ENCODE results near the gene KLHL25.

The KLHL25 gene

GRCh38 chr15:85717212-85717611, 77.5 kb downstream of the KLHL25 start:
- DNase-seq (ENCODE audit: low read depth in 2 of 2), result no peak

- DNase-seq (ENCODE audit: low read depth in 2 of 2), result no peak
Observed at GRCh38 chr15:85716261-85716660, 78.5 kb downstream of the KLHL25 start.

DNA sequence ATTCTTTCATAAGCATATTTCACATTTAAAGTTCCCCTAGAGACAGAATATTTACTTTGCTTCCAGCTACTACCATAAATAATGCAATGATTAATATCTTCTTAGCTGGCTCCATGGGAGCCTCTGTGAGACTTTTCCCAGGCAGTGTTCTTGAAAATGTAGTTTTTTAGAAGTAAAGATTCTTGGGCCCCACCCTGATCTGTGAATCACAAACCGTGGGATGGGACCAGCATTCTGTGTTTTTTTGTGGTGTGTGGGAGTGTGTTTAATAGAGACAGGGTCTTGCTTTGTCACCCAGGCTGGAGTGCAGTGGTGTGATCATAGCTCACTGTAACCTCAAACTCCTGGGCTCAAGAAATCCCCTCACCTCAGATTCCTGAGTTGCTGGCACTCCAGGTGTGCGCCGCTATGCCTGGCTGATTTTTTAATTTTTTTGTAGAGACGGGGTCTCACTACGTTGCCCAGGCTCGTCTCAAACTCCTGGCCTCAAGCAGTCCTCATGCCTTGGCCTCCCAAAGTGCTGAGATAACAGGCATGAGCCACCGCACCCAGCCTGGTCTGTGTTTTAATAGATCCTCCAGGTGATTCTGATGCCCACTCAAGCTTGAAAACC, 83.0 kb downstream of the KLHL25 start:
- no peak for DNase-seq (ENCODE audit: low read depth in 2 of 2)

DNA sequence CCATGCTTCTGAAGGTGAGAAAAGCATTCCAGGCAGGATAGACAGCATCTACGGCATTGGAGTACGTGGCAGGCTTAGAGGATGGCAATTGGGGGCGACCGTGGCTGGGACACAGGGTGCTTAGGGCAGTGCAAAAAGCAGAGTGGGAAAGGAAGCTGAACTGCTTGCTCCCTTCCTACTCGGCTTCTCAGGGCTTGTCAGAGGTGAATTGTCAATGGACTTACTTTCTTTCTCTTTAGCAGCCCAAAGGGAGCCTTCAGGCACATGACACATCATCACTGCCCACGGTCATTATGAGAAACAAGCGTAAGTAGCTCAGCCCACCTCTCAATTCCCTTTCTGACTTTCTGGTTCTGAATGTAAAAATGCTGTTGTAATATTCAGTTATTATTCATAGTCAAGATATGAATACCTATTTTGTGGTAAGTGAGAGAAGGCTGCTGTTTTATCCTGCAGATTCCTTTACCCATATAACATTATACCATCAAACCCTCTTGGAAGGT, 84.3 kb downstream of the KLHL25 start:
- DNase-seq (ENCODE audit: low read depth in 2 of 2), result no peak
